ENCODE measurements around the gene CPTP. TPM values are rescaled to one million over a fixed set of nuclear protein-coding genes. Genes with fewer than 3 reads are reported as not detected.

Gene CPTP
- polyA plus RNA-seq, 5 donors = 9.4 to 22.0 (median 12.4) TPM

DNA sequence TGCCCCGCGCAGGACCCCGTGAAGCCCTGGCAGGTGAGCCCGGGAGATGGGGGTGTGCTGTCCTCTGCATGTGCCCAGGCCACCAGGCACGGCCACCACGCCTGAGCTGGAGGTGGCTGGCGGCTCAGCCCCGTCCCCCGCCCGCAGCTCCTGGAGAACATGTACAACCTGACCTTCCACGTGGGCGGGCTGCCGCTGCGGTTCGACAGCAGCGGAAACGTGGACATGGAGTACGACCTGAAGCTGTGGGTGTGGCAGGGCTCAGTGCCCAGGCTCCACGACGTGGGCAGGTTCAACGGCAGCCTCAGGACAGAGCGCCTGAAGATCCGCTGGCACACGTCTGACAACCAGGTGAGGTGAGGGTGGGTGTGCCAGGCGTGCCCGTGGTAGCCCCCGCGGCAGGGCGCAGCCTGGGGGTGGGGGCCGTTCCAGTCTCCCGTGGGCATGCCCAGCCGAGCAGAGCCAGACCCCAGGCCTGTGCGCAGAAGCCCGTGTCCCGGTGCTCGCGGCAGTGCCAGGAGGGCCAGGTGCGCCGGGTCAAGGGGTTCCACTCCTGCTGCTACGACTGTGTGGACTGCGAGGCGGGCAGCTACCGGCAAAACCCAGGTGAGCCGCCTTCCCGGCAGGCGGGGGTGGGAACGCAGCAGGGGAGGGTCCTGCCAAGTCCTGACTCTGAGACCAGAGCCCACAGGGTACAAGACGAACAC lies 8.3 kb downstream of the CPTP start:
- DNase-seq = no peak

DNA sequence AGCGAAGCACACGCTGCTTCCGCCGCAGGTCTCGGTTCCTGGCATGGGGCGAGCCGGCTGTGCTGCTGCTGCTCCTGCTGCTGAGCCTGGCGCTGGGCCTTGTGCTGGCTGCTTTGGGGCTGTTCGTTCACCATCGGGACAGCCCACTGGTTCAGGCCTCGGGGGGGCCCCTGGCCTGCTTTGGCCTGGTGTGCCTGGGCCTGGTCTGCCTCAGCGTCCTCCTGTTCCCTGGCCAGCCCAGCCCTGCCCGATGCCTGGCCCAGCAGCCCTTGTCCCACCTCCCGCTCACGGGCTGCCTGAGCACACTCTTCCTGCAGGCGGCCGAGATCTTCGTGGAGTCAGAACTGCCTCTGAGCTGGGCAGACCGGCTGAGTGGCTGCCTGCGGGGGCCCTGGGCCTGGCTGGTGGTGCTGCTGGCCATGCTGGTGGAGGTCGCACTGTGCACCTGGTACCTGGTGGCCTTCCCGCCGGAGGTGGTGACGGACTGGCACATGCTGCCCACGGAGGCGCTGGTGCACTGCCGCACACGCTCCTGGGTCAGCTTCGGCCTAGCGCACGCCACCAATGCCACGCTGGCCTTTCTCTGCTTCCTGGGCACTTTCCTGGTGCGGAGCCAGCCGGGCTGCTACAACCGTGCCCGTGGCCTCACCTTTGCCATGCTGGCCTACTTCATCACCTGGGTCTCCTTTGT lies 9.1 kb downstream of the CPTP start:
- no peak for DNase-seq

DNA sequence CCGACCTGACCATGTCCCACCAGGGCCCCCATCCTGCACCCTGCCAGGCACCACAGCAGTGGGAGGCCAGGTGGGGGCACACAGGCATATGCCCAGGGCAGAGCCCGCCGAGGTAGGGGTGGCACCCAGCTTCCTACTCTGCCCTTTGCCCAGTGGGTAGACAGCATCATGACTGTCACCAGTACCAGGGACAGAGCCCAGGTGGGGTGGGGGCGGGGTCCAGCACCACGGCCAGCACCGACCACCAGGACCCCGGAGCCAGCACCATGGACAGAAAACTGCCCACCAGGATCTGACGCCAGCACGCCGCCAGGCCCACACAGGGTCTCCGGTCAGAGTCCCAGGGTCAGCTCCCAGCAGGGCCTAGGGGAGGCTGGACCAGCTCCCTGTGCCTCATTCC lies 10.2 kb downstream of the CPTP start:
- DNase-seq = no peak

DNA sequence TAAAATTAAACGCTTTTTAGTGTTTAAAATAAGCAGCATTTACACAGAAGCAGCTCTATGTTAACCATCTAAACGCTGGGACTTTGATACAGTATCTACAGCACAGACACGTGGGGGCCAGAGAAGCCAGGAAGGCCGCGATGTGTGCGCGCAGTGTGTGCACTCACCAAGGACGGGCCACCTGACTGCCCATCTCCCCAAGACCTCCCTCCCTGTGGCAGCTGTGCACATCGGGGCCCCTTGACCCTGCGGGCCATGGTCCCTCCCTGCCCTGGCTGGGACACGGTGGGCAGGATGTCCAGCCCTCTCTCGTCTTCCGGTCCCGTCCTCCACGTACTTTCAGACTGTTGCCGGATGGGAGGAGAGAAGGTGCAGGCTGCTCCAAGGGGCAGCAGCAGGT lies 10.7 kb downstream of the CPTP start:
- no peak for DNase-seq

DNA sequence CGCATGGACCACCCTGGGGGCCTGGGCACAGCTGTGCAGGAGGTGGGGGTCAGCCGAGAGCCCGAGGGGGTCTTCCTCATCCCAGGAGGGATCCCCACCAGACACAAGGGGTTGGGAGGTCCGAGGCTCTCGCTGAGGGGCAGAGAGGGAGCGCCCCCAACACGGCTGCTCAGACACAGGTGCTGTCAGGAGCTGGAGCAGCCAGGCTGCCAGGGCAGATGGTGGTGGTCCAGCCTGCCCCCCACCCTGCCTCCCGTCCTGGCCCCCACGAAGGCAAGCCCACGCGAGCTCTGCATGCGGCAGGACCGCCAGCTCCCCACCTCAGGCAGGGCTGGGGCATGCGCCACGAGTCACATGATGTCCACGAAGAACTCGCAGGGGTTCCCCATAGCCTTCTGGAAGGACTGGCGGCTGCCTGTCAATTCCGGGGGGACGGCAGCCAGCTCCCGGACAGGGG lies 11.2 kb downstream of the CPTP start:
- no peak for DNase-seq

DNA sequence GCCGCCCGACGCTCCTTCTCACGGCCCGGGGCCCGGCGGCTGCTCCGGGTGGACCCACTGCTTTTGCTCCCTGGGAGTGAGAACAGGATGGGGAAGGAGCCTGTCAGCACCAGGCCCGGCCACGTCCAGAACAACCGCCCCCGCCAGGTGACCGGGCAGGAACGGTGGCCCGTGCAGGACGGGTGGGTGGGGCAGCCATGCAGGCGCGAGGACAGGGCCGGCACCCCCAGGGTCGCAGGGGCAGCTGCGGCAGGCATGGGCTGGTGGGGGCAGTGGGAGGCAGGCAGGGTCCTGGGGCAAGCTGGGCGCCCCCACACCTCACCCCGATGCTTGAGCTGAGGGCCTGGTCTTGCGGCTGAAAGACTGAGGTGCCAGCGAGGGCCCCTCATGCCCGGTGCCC lies 11.8 kb downstream of the CPTP start:
- no peak for DNase-seq

DNA sequence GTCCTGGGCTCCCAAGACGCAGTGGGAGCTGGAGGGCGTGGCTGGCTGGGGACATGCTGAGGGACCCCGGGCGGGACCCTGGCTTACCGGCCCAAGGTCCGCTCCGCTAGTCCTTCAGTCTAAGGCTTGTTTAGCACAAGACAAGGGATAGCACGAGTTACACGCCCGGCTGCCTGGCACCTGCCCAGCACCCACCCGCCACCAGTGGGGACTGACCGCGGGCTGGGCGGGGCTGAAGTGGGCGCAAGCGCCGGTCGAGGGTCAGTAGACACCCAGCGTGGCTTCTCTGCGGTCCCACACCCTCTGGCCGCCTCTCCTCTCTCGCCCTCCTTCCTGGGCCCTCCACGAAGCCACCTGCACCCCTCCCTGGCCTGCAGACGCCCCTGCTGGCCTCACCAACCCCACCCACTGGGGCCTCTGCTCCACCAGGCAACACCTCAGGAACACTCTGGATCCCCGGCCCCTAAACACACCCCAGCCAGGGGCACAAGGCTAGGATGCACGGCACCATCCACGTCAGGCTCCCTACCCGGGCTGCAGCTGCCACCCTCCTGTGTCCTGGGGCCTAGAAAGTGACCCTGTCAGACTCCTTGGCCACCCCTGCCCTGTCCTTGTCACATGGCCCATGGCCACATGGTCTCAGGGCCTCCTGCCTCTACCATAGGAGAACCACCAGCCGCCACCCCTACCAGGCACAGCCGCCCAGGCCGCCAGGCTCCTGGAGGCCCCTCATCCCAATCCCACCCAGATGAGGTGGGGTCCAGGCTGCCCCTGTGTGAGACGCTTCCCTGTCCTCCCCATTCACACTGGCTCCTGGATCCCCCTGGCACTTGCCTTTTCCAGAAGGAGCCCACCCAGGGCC lies 12.6 kb downstream of the CPTP start:
- no peak for DNase-seq

DNA sequence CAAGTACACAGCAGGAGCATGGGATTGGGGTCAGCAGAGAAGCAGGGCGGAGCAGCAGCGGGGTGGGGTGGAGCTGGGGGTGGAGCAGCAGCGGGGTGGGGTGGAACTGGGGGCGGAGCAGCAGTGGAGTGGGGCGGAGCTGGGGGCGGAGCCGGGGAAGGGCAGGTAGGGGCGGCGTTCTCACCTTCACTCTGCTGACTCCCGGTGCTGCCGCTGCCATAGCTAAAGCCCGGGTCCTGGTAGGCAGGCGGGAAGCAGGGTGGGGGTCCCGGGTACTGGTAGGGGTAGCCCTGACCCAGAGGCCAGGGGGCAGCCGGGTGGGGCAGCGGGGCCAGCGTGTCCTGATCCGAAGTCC lies 13.2 kb downstream of the CPTP start:
- DNase-seq = no peak

DNA sequence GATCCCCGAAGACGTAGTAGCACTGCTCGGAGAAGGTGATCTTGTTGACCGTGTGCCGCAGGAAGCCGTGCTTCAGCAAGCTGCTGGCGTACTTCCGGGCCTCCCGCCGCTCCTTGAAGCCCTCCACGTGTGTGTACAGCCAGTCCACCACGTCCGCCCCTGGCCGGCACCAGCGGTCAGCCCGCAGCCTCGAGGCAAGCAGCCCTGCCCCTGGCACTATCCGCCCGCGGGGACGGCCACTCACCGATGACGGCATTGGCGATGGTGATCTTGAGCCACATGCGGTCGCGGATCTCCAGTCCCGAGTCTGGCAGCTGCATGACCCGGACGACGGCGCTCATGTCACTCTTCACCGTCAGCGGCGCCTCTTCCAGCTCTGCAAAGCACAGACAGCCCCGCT lies 13.7 kb downstream of the CPTP start:
- no peak for DNase-seq

DNA sequence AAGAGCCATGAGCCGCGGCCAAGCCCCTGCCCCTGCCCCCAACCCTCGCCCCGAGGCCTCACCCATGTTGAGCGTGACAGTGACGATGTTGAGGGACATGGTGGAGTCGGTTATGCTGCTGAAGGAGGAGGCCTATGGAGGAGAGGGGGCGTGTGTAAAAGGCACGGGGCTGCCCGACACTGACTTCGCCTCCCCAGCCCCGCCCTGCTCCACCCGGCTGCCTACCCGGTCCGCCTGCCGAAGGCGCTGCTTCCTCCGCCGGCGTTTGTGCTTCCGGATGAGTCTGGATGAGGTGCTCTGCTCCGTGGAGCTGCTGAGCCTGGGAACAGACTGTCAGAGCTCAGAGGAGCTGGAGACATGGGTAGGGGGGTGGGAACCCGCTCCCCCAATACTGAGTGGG lies 15.6 kb downstream of the CPTP start:
- DNase-seq = no peak

DNA sequence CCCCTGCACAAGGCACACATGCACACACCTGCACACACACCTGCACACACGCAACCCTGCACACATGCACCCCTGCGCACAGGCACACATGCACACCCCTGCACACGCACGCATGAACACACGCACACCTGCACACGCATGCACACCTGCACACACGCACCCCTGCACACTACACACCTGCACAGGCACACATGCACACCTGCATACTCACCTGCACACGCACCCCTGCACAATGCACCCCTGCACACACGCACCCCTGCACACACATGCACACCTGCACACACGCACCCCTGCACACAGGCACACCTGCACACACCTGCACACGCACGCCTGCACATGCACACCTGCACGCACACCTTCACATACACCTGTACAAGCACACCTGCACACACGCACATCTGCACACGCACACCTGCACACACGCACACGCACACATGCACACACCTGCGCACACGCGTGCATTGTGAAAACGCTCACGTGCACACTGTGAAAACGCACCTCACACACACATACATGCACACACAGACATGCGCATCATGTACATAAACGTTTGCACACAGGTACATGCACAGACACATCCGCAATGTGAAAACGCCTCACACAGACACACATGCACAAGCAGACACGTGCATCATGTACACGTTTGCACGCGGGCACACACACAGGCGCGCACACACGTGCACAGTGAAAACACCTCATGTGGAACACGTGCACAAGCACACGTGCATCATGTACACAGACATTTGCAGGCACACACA lies 16.4 kb downstream of the CPTP start:
- no peak for DNase-seq

DNA sequence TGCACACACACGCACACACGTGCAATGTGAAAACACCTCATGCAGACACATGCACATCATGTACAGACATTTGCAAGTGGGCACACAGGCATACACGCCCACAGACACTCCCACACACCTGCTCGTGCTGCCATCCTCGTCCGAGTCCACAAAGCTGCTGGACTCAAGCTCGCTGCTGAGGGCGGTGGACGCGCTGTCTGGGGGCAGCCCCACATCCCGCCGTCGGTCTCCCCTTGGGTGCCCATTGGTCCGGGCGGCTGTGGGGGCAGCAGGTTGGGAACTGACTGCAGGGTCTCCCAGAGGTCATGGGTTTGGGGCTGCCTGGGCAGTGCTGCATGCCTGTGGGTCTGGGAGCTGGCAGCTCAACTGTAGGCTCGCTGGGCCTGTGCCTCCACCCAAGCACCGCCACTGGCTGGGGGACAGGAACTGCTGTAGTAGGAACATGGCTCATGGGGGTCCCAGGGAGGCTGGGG lies 17.0 kb downstream of the CPTP start:
- no peak for DNase-seq

DNA sequence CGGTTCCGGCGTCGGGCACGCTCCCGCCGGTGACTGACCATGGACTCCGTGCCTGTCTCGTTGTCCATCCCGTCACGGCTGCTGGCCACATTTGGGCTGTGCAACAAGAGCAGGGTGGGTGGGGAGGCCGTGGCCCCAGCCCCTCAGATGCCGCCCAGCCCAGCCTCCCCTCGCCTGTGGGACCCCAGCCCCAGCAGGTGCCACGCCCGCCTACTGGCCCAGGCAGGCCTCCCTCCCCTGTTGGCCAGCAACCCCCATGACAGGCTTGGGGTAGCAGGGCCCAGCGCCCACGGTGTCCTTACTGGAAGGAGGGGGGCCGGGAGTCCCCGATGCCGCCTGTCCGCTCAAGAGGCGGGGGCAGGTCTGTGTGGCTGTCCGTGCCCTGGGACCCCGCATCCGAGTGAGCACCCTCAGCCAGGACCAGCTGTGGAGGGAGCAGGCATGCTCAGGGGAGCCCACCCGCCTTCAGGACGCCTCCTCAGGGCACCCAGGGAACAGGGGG lies 17.5 kb downstream of the CPTP start:
- DNase-seq = no peak

DNA sequence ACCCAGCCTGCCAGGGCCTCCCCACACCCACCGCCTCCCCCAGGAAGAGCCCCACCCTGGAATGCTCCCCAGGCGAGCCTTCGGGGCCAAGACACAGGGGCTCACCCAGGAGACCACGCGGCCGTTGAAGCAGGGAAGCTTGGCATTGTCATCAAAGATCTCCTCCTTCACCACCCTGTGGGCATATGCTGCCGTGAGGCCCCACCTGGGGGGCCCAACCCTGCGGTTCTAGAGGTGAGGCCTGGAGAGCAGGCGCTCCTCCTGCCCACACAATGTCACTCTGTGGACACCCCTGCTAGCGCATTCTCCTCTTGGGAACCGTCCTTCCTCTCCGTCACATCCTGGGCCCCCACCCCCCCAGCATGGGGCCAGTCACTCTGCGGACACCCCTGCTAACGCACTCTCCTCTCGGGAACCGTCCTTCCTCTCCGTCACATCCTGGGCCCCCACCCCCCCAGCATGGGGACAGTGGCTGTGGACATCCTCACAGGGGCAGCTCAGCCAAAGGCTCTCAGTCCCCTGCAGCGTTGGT lies 18.0 kb downstream of the CPTP start:
- no peak for DNase-seq

DNA sequence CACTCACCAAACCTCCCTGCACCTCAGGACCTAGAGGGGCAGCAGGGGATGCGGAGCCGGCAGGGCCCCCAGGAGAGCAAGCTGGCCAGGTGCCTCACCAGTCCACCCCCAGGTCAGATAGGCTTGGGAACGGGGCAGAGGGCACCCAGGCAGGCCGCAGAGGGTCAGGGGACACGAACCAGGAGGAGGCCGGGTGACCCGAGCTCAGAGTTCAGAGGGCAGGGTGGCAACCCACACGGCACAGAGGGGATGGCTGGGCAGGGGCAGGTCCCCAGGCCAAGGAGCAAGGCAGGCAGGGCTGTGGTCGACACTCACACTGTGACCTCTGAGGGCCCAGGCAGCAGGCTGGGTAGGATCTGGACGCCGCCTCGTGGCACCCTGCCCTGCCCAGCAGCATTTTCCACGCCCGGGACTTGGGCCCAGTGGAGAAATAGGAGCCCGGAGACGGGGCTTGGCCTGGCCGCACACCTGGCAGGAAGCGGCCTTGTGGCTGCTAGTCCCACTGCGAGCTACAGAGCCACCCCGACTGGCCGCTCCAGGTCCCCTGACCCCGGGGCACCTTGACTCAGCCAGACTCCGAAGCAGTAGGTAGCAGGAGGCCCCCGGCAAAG lies 19.3 kb downstream of the CPTP start:
- no peak for DNase-seq

DNA sequence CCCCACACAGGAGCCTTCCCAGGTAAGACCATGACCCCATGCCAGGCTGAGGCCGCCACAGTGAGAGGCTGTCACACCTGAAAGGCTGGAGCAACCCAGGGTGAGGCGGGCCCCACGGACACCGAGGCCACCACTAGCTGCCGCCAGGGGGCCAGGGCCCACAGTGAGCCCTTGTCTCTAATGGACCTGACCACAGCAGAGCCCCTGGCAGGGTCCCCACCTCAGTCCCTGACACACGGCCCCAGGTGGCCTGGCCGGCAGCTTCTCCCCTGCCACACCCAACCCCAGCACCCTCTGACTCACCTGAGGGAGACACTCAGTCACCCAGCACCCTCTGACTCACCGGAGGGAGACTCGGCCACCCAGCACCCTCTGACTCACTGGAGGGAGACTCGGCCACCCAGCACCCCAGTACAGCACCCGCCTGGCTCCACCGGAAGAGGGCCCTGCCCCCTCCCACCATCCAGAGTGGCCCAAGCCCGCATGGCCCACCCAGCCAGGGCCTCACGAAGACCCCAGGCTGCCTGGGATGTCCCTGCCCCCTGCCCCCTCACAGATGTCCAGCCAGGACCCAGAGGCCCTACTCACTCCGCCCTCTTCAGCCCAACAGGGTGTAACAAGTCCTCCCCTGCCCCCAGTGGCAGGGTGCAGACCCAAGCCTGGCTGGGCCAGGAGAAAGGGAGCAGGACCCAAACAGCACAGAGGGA lies 20.2 kb downstream of the CPTP start:
- no peak for DNase-seq

DNA sequence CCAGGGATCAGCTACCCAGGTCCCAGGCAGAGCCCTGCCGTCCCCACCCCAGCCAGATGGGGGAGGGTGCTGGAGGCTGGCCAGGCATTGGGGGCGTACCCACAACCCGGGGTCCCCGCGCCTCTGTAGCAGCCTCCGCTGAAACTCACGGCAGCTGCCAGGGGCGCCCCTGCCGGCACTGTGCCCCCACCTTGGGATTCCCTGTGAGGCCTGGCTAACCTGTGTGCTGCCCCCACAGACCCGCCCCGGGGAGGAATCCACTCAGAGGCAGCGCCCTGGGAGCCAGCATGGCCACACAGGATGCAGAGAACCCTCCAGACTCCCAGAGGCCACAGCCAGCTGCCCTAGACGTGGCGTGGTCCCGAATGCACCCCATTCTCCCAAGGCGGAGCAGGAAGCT lies 20.8 kb downstream of the CPTP start:
- no peak for DNase-seq

DNA sequence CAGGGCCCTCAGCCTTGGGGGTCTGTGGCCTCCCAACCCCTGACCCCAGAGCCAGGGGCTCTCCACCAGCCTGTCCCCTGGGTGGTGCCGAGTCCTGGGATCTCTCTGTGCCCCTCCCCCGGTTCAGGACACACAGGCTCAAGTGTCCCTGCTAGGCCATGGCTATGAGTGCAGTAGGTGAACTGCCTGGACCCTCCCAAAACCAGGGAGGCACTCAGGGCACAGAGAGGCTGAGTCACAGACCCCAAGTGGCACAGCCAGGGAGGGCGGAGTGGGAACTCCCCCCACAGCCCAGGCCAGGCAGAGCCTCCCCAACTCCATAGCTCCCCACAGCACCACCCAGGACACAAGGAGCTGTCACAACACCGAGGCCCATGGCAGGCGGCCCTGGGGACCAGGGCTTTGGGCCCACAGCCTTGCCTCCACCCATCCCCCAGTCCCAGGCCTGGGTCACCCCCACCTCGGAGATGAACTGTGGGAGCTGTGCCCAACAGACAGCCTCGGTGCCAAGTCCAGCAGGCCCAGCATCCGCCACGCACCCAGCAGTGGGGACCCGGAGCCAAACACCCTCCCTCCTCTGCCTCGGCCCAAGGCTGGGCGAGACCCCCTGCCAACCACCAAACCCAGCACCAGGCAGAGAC lies 21.4 kb downstream of the CPTP start:
- no peak for DNase-seq

DNA sequence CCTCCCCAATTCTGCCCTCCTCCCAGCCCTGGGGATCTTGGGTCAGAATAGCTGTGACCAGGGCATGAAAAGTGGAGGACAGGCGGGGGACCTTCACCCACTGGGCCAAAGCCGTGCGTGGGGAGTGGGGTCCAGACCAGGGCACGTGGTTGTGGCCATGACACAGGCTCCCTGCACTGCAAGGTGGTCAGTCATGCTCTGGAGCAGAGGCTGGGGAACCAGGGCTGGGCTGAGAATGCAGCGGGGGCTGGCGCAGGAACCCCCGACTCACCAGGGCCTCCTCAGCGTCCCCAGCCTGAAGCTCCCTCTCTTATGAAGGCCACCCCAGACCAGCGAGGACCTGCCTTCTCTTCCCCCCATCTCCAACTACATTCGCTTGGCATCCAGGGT lies 21.9 kb downstream of the CPTP start:
- DNase-seq = no peak
